Measurements from ENCODE around the gene TSPAN18.

Gene TSPAN18

DNA sequence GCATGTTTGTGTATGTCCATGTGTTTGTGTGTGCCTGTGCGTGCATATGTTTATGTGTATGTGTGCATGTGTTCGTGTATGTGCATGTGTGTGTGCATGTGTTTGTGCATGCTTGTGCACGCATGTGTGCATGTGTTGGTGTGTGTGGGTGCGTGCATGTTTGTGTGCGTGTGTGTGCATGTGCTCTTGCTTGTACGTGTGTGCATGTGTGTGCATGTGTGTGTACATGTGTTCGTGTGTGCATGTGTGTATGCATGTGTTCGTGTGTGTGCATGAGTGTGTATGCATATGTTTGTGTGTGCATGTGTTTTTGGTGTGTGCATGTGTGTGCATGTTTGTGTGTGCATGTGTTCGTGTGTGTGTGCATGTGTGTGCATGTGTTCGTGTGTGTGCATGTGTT lies 63.4 kb downstream of the TSPAN18 start:
- TF ChIP-seq, protein P1, sequence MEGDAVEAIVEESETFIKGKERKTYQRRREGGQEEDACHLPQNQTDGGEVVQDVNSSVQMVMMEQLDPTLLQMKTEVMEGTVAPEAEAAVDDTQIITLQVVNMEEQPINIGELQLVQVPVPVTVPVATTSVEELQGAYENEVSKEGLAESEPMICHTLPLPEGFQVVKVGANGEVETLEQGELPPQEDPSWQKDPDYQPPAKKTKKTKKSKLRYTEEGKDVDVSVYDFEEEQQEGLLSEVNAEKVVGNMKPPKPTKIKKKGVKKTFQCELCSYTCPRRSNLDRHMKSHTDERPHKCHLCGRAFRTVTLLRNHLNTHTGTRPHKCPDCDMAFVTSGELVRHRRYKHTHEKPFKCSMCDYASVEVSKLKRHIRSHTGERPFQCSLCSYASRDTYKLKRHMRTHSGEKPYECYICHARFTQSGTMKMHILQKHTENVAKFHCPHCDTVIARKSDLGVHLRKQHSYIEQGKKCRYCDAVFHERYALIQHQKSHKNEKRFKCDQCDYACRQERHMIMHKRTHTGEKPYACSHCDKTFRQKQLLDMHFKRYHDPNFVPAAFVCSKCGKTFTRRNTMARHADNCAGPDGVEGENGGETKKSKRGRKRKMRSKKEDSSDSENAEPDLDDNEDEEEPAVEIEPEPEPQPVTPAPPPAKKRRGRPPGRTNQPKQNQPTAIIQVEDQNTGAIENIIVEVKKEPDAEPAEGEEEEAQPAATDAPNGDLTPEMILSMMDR (IDR thresholded peaks at IDR 0.05; ENCODE audit: insufficient read depth, missing control alignments) = no peak
- FAIRE-seq (no peak), DNase-seq (ENCODE audit: insufficient read length, low spot score) (no peak)

DNA sequence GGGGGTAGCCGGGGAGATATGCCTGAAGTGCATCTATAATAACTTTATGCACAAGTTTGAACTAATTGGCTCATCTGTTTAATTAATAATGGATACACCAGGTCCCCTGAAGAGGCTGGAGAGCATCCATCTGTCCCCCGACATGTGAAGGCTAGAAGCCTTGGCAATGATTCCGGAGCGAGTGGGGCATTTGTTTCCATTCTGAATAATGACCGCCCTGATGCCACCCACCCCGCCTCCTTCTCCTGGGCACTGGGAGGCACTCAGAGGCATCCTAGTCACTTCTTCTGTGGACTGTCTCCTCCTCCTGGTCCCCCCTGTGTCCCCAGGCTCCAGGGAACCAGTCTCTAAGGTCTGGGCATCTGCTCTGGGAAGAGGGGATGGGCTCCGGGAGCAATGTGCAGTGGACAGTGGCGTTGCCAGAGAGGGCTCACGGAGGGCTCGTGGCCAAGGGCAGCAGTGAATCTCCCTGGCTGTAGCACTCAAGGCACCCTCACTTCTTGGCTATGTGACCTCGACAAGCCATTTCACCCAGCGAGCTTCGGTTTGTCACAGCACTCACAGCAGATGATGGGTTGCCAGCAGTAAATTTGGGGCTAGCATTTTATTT lies 64.7 kb downstream of the TSPAN18 start:
- no peak for FAIRE-seq
- no peak for DNase-seq (ENCODE audit: insufficient read length, low spot score)
- TF ChIP-seq, protein P1 (IDR thresholded peaks at IDR 0.05; ENCODE audit: insufficient read depth, missing control alignments) = no peak

DNA sequence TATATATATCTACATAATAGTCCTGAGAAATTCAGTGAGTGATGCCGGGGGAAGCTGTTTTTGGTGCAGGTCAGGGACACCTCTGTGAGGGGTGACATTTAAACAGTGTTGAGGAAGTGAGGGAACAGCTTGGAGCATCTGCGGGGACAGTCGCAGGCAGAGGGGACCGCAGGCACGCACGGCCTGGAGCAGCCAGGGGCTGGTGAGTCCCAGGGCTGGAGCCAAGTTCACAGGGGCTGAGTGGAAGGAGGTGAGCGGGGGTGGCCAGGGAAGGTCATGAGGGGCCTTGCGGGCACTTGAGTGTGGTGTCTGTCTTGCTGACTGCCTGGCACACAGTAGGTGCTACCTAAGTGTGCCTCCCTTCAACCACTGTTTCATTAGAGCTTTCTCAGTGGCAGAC lies 65.4 kb downstream of the TSPAN18 start:
- TF ChIP-seq, protein P1 (IDR thresholded peaks at IDR 0.05; ENCODE audit: insufficient read depth, missing control alignments) = no peak
- FAIRE-seq = no peak
- DNase-seq (ENCODE audit: insufficient read length, low spot score) = no peak

DNA sequence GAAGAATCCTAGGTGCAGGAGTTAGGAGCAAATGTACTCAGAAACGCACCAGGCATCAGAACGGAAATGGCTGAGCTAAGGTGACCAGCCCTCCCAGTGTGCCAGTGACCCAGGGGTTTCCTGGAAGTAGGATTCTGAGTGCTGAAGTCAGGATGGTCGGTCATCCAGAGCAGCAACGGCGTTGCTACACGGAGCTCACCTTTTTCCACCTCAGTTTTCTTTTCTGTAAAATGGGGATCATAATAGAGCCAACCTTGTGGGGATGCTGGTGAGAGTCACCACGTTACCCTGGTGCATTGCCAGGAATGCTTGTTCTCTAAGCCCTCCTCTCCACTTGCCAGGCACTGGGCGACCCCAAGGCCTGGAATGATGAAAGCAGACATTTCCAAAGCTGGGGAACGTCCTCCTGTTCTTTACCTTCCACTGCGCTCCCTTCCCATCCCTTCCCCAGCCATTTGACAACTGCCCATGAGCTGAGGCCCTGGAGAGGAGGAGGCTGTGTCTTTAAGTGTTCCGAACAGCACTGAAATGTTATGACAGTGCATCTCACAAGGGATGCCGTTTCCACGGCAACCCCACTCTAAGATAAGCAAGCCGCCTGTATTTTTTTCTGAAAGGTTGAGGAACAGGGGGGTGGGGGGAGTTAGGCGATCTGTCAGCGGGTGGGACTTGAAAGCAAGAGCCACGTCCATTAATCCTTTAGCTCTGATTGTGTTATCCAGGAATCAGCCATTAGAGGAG lies 66.8 kb downstream of the TSPAN18 start:
- TF ChIP-seq, protein P1 (IDR thresholded peaks at IDR 0.05; ENCODE audit: insufficient read depth, missing control alignments) = no peak
- FAIRE-seq = no peak
- no peak for DNase-seq (ENCODE audit: insufficient read length, low spot score)

DNA sequence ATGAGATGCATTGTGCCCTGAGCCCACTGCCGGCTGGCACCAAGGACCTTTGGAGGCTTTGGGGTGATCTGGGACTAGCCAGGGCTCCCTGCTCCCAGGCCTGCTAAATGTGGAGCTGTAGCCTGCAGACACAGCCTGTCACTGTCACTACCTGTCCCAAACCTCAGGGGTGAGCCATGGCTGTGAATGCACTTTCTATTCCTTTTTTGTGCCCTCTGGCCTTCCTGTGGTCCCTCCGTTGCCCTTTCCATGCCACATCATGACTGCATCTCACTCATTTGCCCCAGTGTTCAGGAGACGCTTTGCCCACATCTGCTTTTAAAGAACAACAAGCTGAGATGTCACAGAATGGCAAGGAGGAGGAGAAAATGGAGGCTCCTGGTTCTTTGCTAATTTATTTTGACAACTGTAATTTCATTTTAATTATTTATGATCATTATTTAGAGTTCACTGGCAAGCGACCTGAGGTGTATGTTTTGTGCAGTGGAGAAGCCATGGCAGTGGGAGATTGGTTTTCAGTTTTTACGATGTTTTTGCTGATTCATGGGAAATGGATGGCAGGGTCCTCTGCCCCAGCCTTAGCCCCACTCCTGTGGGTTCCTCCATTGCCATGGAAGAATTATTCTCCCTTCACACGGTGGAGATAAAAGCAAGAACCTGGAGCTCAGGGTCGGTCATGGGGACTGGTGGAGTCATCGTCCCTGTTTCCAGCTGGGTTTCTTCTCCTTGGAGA lies 69.2 kb downstream of the TSPAN18 start:
- TF ChIP-seq, protein P1 (IDR thresholded peaks at IDR 0.05; ENCODE audit: insufficient read depth, missing control alignments) = no peak
- FAIRE-seq (no peak), DNase-seq (ENCODE audit: insufficient read length, low spot score) (no peak)

DNA sequence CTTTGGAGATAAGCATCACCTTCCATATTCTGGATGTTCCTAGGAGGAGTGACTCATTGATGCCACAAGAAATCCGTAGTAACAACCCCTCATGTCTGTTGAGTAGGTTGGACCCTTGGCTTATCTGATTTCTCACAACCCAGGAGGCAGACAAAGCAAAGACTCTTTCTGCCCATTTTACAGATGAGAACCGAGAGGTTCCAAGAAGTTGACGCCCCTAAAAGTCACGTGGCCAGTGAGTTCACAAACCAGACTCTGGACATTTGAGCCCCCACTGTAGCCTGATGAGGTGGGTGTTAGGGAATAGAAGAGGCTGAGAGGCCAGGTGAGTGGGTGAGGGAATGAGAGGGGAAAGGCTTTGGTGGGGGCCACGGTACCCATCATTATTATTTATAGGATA lies 70.3 kb downstream of the TSPAN18 start:
- FAIRE-seq (no peak), DNase-seq (ENCODE audit: insufficient read length, low spot score) (no peak)
- TF ChIP-seq, protein P1 (IDR thresholded peaks at IDR 0.05; ENCODE audit: insufficient read depth, missing control alignments) = no peak

Data from D721Med (cell line).